ENCODE data around the gene SH3PXD2A. TPM values are rescaled to one million over a fixed set of nuclear protein-coding genes. Genes with fewer than 3 reads are reported as not detected.
"Not testable (repeated sequence)": the region's sequence is repeated elsewhere in the genome, so short reads cannot be mapped to it uniquely, and the experiment has no call there.

Gene SH3PXD2A
- total and polyA plus RNA-seq, 3 donors from 2014 or later, result 10.8 to 12.1 (median 12.0) TPM

DNA sequence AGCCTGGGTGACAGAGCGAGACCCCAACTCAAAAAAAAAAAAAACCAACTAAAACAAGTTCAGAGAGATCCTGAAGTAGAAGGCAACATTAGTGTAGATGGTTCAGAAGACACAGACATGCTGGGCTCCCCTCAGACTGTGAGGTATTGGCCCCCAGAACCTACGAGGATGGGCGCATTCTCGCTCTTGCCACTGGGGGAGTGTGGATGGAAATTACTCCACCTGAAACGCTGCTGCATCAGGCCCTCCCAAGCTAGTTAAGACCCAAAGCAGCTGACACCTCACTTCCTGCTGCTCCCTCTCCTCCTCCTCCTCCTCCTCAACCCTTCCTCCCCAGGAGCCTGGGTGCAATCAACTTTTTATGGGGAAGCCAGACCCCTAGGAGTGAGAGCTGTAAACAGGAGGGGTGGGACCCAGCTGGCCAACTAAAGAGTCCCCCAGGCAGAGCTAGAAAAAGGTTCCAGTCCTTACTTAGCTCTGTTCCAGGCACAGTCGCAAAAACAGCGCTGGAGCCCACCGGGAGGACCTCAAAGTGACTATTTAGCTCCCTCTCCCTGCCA, 7.4 kb downstream of the SH3PXD2A start:
- intact Hi-C loops (cut with DNase I; ENCODE audit: low total_unique reads), result no loop called here
- TF ChIP-seq CTCF (IDR thresholded peaks at IDR 0.05) (no peak), POLR2A (IDR thresholded peaks at IDR 0.05) (no peak)
- DNase-seq, result no peak
- Histone ChIP-seq H3K27ac (no peak overlapping the region), H3K36me3 (ENCODE audit: low read depth, missing control alignments) (no peaks in the 10 kb centered on the region), H3K4me1 (peaks cover 38% of the 10 kb centered on the region), H3K9me3 (no peaks in the 10 kb centered on the region), H3K27me3 (no peaks in the 10 kb centered on the region), H3K4me3 (no peak overlapping the region)
- 68 to 71% methylated on average over 8 of the region's 8 CpGs for WGBS, 2 donors

DNA sequence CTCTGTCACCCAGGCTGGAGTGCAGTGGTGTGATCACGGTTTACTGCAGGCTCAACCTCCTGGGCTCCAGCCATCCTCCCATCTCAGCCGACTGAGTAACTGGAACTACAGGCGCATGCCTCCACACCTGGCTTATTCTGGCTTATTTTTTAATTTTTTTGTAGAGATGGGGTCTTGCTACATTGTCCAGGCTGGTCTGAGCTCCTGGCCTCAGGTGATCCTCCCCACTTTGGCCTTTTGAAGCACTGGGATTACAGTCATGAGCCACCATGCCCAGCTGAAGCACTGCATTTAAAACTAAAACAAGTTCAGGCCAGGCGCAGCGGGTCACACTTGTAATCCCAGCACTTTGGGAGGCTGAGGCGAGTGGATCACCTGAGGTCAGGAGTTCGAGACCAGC, 8.0 kb downstream of the SH3PXD2A start:
- Histone ChIP-seq H3K27me3 (no peaks in the 10 kb centered on the region), H3K4me1 (peaks cover 38% of the 10 kb centered on the region), H3K4me3 (no peak overlapping the region), H3K36me3 (ENCODE audit: low read depth, missing control alignments) (no peaks in the 10 kb centered on the region), H3K9me3 (no peaks in the 10 kb centered on the region), H3K27ac (no peak overlapping the region)
- WGBS, 2 donors, result 94 to 98% methylated on average over 5 to 7 of the region's 7 CpGs
- TF ChIP-seq CTCF (IDR thresholded peaks at IDR 0.05) (no peak), POLR2A (IDR thresholded peaks at IDR 0.05) (no peak)
- intact Hi-C loops (cut with DNase I; ENCODE audit: low total_unique reads), result no loop called here
- DNase-seq, result no peak

GRCh38 chr10:103845972-103846371, 9.4 kb downstream of the SH3PXD2A start:
- 80 to 91% methylated on average over 5 of the region's 5 CpGs for WGBS, 2 donors
- TF ChIP-seq POLR2A (IDR thresholded peaks at IDR 0.05), result no peak
- no peak for TF ChIP-seq CTCF (IDR thresholded peaks at IDR 0.05)
- H3K27ac ChIP-seq, result no peak overlapping the region
- intact Hi-C loops (cut with DNase I; ENCODE audit: low total_unique reads), result no loop called here
- peaks cover 26% of the 10 kb centered on the region for H3K4me1 ChIP-seq
- H3K36me3 ChIP-seq (ENCODE audit: low read depth, missing control alignments), result no peaks in the 10 kb centered on the region
- H3K27me3 ChIP-seq, result no peaks in the 10 kb centered on the region
- no peak overlapping the region for H3K4me3 ChIP-seq
- H3K9me3 ChIP-seq, result no peaks in the 10 kb centered on the region
- no peak for DNase-seq

GRCh38 chr10:103845346-103845745, 10.0 kb downstream of the SH3PXD2A start:
- H3K36me3 ChIP-seq (ENCODE audit: low read depth, missing control alignments); DNase-seq; H3K27ac ChIP-seq; H3K4me3 ChIP-seq; intact Hi-C loops (cut with DNase I; ENCODE audit: low total_unique reads); H3K9me3 ChIP-seq; H3K27me3 ChIP-seq: not testable (repeated sequence)
- 86 to 88% methylated on average over 3 of the region's 3 CpGs for WGBS, 2 donors
- peaks cover 21% of the 10 kb centered on the region for H3K4me1 ChIP-seq

DNA sequence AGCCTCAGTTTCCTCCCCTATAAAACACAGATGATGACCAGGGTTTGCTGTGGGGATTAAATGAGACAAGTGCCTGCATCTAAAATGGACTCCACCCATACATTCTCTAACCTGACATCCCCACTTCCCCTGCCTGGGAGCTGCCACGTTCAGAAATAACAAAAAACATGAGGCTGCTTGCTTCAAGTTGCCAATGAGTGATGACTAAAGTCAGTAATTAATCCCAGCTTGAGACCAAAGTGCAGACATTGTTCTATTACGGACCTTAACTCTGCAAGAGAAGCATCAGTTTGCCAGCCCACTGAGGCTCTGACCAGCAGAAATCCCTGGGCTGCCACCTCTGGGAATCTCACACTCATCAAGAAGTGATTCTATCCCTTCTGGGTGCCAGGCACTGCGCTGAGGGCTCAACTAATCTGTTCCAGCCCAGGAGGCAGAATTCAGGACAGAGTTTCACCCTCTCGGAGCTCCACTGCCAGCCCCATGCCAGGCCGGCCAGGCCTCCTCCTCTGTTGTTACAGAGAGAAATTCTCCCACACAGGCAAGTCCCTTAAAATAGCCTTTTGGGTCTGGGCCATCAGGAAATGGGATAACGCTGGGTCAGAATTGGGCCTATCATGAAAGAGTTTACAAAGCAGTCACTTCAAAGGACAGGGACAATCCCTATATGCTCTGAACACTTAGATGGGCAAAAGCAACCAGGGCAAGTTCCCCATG, 11.4 kb downstream of the SH3PXD2A start:
- H3K4me3 ChIP-seq, result no peak overlapping the region
- TF ChIP-seq POLR2A (IDR thresholded peaks at IDR 0.05) (no peak), CTCF (IDR thresholded peaks at IDR 0.05) (no peak)
- no peaks in the 10 kb centered on the region for H3K36me3 ChIP-seq (ENCODE audit: low read depth, missing control alignments)
- 28 to 36% methylated on average over 6 of the region's 6 CpGs for WGBS, 2 donors
- peaks cover 15% of the 10 kb centered on the region for H3K4me1 ChIP-seq
- H3K27me3 ChIP-seq, result no peaks in the 10 kb centered on the region
- H3K27ac ChIP-seq, result peak overlapping the region in 1 of 2 donors; percentile 19
- no peaks in the 10 kb centered on the region for H3K9me3 ChIP-seq
- peak; percentile 64 for DNase-seq
- intact Hi-C loops (cut with DNase I; ENCODE audit: low total_unique reads), result no loop called here
